Thyroid gland (tissue), 4 donors: ENCODE results near the gene REEP1. TPM values are rescaled to one million over a fixed set of nuclear protein-coding genes. Genes with fewer than 3 reads are reported as not detected.

Experiments used
- DNase-seq, 2 donors: peaks; one replicate each; pipeline ENCODE4 v3.0.0-alpha.2; 2019
- H3K27ac ChIP-seq, 3 donors: fragments of 200-600 bp; sonication (generic); 1 replicate in 2 of 3; 2 replicates in 1 of 3; pipeline ENCODE4 v1.5.1; 2016 to 2019; ENCODE audit warnings: mild to moderate bottlenecking in 1 of 3, moderate library complexity in 1 of 3
- H3K27me3 ChIP-seq: fragments of 200-600 bp; sonication (generic); one replicate; pipeline ENCODE4 v1.5.1; 2019
- H3K36me3 ChIP-seq, 2 donors: fragments of 200-600 bp; sonication (generic); one replicate each; pipeline ENCODE4 v1.5.1; 2016 to 2019
- H3K4me1 ChIP-seq, 2 donors: fragments of 200-600 bp; sonication (generic); one replicate each; pipeline ENCODE4 v1.5.1; 2017 to 2019
- H3K4me3 ChIP-seq, 3 donors: fragments of 200-600 bp; sonication (generic); replicated peaks in 1 of 3; 1 replicate in 2 of 3; 2 replicates in 1 of 3; pipeline ENCODE4 v1.5.1; 2016; ENCODE audit warnings: mild to moderate bottlenecking in 1 of 3
- H3K9me3 ChIP-seq: fragments of 200-600 bp; sonication (generic); one replicate; pipeline ENCODE4 v1.5.1; 2017
- CTCF ChIP-seq, 6 experiments: fragments of 200-600 bp in 3 of 6; fragments of 450-650 bp in 3 of 6; sonication (generic) in 3 of 6; IDR thresholded peaks; one replicate each; pipeline ENCODE4 v1.5.1; 2016 to 2019; ENCODE audit warnings: antibody characterized with exemption in 6 of 6, mild to moderate bottlenecking in 2 of 6, inconsistent platforms in 1 of 6, moderate library complexity in 1 of 6
- POLR2A ChIP-seq, 2 donors: fragments of 450-650 bp; IDR thresholded peaks; one replicate each; pipeline ENCODE4 v1.6.1; 2017; ENCODE audit warnings: antibody characterized with exemption in 2 of 2, mild to moderate bottlenecking in 2 of 2, moderate library complexity in 1 of 2
- WGBS, 2 donors: methylation state at CpG; one replicate each; pipeline ENCODE4 v1.1.5; 2017; 5-methylcytosine and 5-hydroxymethylcytosine counted together
- intact Hi-C: fragments of 100-400 bp; cut with DNase I; formaldehyde crosslinking; loops from one replicate; pipeline ENCODE4 v1.15.1; 2023
- total RNA-seq, 4 donors: library from RNA; depleted of rRNA; stranded (reverse); fragments of >200 nt; gene quantifications; one replicate each; pipeline ENCODE4 v1.2.3, GENCODE V29; 2016

REEP1 gene
- total RNA-seq, 4 donors from 2014 or later = 2.5 to 7.1 (median 5.5) TPM

- DNase-seq = no peak
- H3K36me3 ChIP-seq = no peaks in the 10 kb centered on the region
- TF ChIP-seq CTCF (IDR thresholded peaks at IDR 0.05) = no peak
- TF ChIP-seq POLR2A (IDR thresholded peaks at IDR 0.05) = no peak
- H3K27me3 ChIP-seq = no peaks in the 10 kb centered on the region
- H3K4me1 ChIP-seq = peaks cover 28 to 30% of the 10 kb centered on the region in 2 donors
- intact Hi-C loops = loop anchor here (10.0 kb wide), 1 partner anchor 255 kb away; the partner anchor contains the start of gene KDM3A
- no peak overlapping the region for H3K27ac ChIP-seq
- no peaks in the 10 kb centered on the region for H3K9me3 ChIP-seq
- H3K4me3 ChIP-seq = no peak overlapping the region
- WGBS, 2 donors = 88 to 92% methylated on average over 7 of the region's 7 CpGs
Measured at GRCh38 chr2:86189782-86190416, 147.5 kb downstream of the REEP1 start.

GRCh38 chr2:86186431-86186830 is 151.0 kb downstream of the REEP1 start:
- H3K9me3 ChIP-seq = no peaks in the 10 kb centered on the region
- peak overlapping the region in 1 of 3 donors; percentile 55 for H3K27ac ChIP-seq
- no peak overlapping the region for H3K4me3 ChIP-seq
- H3K36me3 ChIP-seq = no peaks in the 10 kb centered on the region
- intact Hi-C loops = no loop called here
- H3K27me3 ChIP-seq = no peaks in the 10 kb centered on the region
- DNase-seq = peak in 1 of 2 donors; percentile 5
- H3K4me1 ChIP-seq = peaks cover 17 to 21% of the 10 kb centered on the region in 2 donors
- no peak for TF ChIP-seq POLR2A (IDR thresholded peaks at IDR 0.05)
- TF ChIP-seq CTCF (IDR thresholded peaks at IDR 0.05) = no peak

GRCh38 chr2:86185517-86186212 is 151.8 kb downstream of the REEP1 start:
- 13 to 19% methylated on average over 1 of the region's 1 CpG for WGBS, 2 donors
- peaks cover 17 to 21% of the 10 kb centered on the region in 2 donors for H3K4me1 ChIP-seq
- no peak overlapping the region for H3K4me3 ChIP-seq
- H3K27me3 ChIP-seq = no peaks in the 10 kb centered on the region
- H3K36me3 ChIP-seq = no peaks in the 10 kb centered on the region
- peak overlapping the region in 1 of 3 donors; percentile 55 for H3K27ac ChIP-seq
- intact Hi-C loops = no loop called here
- TF ChIP-seq CTCF (IDR thresholded peaks at IDR 0.05) (no peak), POLR2A (IDR thresholded peaks at IDR 0.05) (no peak)
- DNase-seq = no peak
- H3K9me3 ChIP-seq = no peaks in the 10 kb centered on the region

- Histone ChIP-seq H3K4me3 (no peak overlapping the region), H3K27me3 (no peaks in the 10 kb centered on the region), H3K9me3 (no peaks in the 10 kb centered on the region), H3K36me3 (peaks cover 8 to 13% of the 10 kb centered on the region in 2 donors), H3K27ac (no peak overlapping the region), H3K4me1 (no peaks in the 10 kb centered on the region)
- DNase-seq = no peak
- TF ChIP-seq CTCF (IDR thresholded peaks at IDR 0.05) (no peak), POLR2A (IDR thresholded peaks at IDR 0.05) (no peak)
- intact Hi-C loops = no loop called here
Measured at GRCh38 chr2:86176597-86176996, 160.8 kb downstream of the REEP1 start.

- no peak for DNase-seq
- Histone ChIP-seq H3K4me1 (no peaks in the 10 kb centered on the region), H3K27ac (no peak overlapping the region), H3K36me3 (peaks cover 13 to 14% of the 10 kb centered on the region in 2 donors), H3K4me3 (no peak overlapping the region), H3K27me3 (no peaks in the 10 kb centered on the region), H3K9me3 (no peaks in the 10 kb centered on the region)
- 94 to 98% methylated on average over 1 of the region's 1 CpG for WGBS, 2 donors
- TF ChIP-seq CTCF (IDR thresholded peaks at IDR 0.05) = no peak
- TF ChIP-seq POLR2A (IDR thresholded peaks at IDR 0.05) = no peak
- intact Hi-C loops = no loop called here
Measured at GRCh38 chr2:86175828-86176227, 161.6 kb downstream of the REEP1 start.
